Pancreas (tissue), 10 donors: ENCODE measurements around the gene AMBN. TPM values are rescaled to one million over a fixed set of nuclear protein-coding genes. Genes with fewer than 3 reads are reported as not detected.
"Not testable (repeated sequence)": the region's sequence is repeated elsewhere in the genome, so short reads cannot be mapped to it uniquely, and the experiment has no call there.

ENCODE experiments used
- ATAC-seq, 4 donors: fragments of 200-7000 bp; cut with Tn5 transposase; one replicate each; pipeline versions ENCODE4 v1.8.0 to v1.9.1; 2020; ENCODE audit warnings: mild to moderate bottlenecking in 4 of 4, moderate library complexity in 4 of 4
- DNase-seq, 6 donors: peaks; one replicate each; pipeline ENCODE4 v3.0.0-alpha.2; 2020
- FAIRE-seq: peaks from 2 replicates; lab custom pipeline; 2012; peaks lifted over from hg19 to GRCh38; lab: Jason Lieb, UNC
- H3K27ac ChIP-seq, 4 donors: fragments of 200-600 bp; sonication (generic); 1 replicate in 3 of 4; 2 replicates in 1 of 4; pipeline versions ENCODE4 v1.5.0 to v1.8.0; 2020
- H3K27me3 ChIP-seq, 4 donors: fragments of 200-600 bp; one replicate each; pipeline ENCODE4 v1.8.0; 2021
- H3K36me3 ChIP-seq, 3 donors: fragments of 200-600 bp; sonication (generic) in 1 of 3; one replicate each; pipeline versions ENCODE4 v1.5.0 to v1.8.0; 2020 to 2021
- H3K4me1 ChIP-seq, 3 donors: fragments of 200-600 bp; one replicate each; pipeline ENCODE4 v1.8.0; 2021
- H3K4me3 ChIP-seq, 4 donors: fragments of 200-600 bp; sonication (generic) in 2 of 4; one replicate each; pipeline versions ENCODE4 v1.5.0 to v1.8.0; 2020 to 2021
- H3K9me3 ChIP-seq, 4 donors: fragments of 200-600 bp; one replicate each; pipeline ENCODE4 v1.8.0; 2021
- CTCF ChIP-seq, 4 donors: fragments of 200-600 bp; sonication (generic) in 3 of 4; IDR thresholded peaks; one replicate each; pipeline versions ENCODE4 v1.5.0 to v1.8.0; 2021; ENCODE audit warnings: antibody characterized with exemption in 4 of 4
- WGBS, 2 donors: extraction: QIAGEN DNeasy Blood & Tissue Kit; methylation state at CpG; one replicate each; pipeline ENCODE4 v1.1.7; 2013; 5-methylcytosine and 5-hydroxymethylcytosine counted together
- intact Hi-C, 3 donors: fragments of 100-400 bp; cut with DNase I; formaldehyde crosslinking; loops; one replicate each; pipeline versions ENCODE4 v1.11.1 to v1.14.2; 2022
- polyA plus RNA-seq, 2 donors: library from polyadenylated mRNA; stranded (reverse); fragments of 200-250 nt; gene quantifications; one replicate each; pipeline ENCODE4 v1.2.3, GENCODE V29; 2013
- total RNA-seq, 6 donors: library from RNA; stranded (reverse); fragmentation: NEBNext Ultra II Directional in 4 of 6; extraction: Animal tissue kit (Norgen Biotek cat#: 25700) in 4 of 6; gene quantifications; one replicate each; pipeline versions ENCODE4 v1.2.1 to v1.2.4, GENCODE V29; 2021 to 2023
- donor health status: healthy with polysubstance abuse.
- donor health status: DM: no; HTN: no; CAD: no; lungs with moderate emphysema.
- donor health status: DM: no; HTN: no; CAD: no.
- donor health status: control.
- donor health status: control.
- donor health status: Bipolar disorder and iron deficiency.
- donor health status: DM: yes; HTN: yes; CAD: no.
- donor health status: DM: no; HTN: no; CAD: no.
- donor health status: DM: no; HTN: no; CAD: no.
- donor health status: DM: yes; HTN: yes; CAD: no.

Gene AMBN
- total and polyA plus RNA-seq, 8 donors = 0.05 TPM; not detected in 7

GRCh38 chr4:70632028-70632427, 40.0 kb downstream of the AMBN start:
- DNase-seq = no peak
- H3K4me1 ChIP-seq = peaks cover 0 to 5% (median 4%) of the 10 kb centered on the region in 3 donors
- no peak overlapping the region for H3K4me3 ChIP-seq
- H3K27me3 ChIP-seq = no peaks in the 10 kb centered on the region
- no peaks in the 10 kb centered on the region for H3K36me3 ChIP-seq
- ATAC-seq = peak in 2 of 4 donors; percentile 15 to 29
- no peak for TF ChIP-seq CTCF (IDR thresholded peaks at IDR 0.05)
- WGBS, 2 donors = 59 to 76% methylated on average over 1 of the region's 1 CpG
- no peak overlapping the region for H3K27ac ChIP-seq
- H3K9me3 ChIP-seq = no peaks in the 10 kb centered on the region
- no peak for FAIRE-seq
- intact Hi-C loops = no loop called here

GRCh38 chr4:70634482-70634881, 42.4 kb downstream of the AMBN start:
- ATAC-seq (peak in 1 of 4 donors; percentile 34), DNase-seq (no peak)
- WGBS, 2 donors = 53 to 54% methylated on average over 5 of the region's 5 CpGs

GRCh38 chr4:70637239-70637913, 45.3 kb downstream of the AMBN start:
- no peaks in the 10 kb centered on the region for H3K36me3 ChIP-seq
- WGBS, 2 donors = 8 to 9% methylated on average over 8 of the region's 8 CpGs
- intact Hi-C loops = no loop called here
- peak in 1 of 6 donors; percentile 6 for DNase-seq
- H3K9me3 ChIP-seq = no peaks in the 10 kb centered on the region
- no peak for TF ChIP-seq CTCF (IDR thresholded peaks at IDR 0.05)
- ATAC-seq = peak; percentile 77 to 95 (median 94)
- peak overlapping the region in 3 of 4 donors; percentile 4 to 58 (median 50) for H3K27ac ChIP-seq
- H3K4me1 ChIP-seq = peaks cover 0 to 8% (median 7%) of the 10 kb centered on the region in 3 donors
- peak overlapping the region in 2 of 4 donors; percentile 26 to 38 for H3K4me3 ChIP-seq
- no peaks in the 10 kb centered on the region for H3K27me3 ChIP-seq
- no peak for FAIRE-seq

More at GRCh38 chr4:70634482-70634881, 42.4 kb downstream of the AMBN start:
- Histone ChIP-seq H3K36me3 (no peaks in the 10 kb centered on the region), H3K27ac (no peak overlapping the region), H3K27me3 (no peaks in the 10 kb centered on the region), H3K4me3 (no peak overlapping the region), H3K4me1 (peaks cover 0 to 8% (median 7%) of the 10 kb centered on the region in 3 donors), H3K9me3 (no peaks in the 10 kb centered on the region)
- TF ChIP-seq CTCF (IDR thresholded peaks at IDR 0.05) = no peak
- intact Hi-C loops = no loop called here
- FAIRE-seq = no peak

GRCh38 chr4:70640192-70640591, 48.1 kb downstream of the AMBN start:
- Histone ChIP-seq H3K36me3 (no peaks in the 10 kb centered on the region), H3K4me1 (peaks cover 0 to 8% (median 7%) of the 10 kb centered on the region in 3 donors), H3K27ac (no peak overlapping the region), H3K4me3 (no peak overlapping the region), H3K27me3 (no peaks in the 10 kb centered on the region), H3K9me3 (no peaks in the 10 kb centered on the region)
- ATAC-seq = no peak
- no peak for FAIRE-seq
- 90 to 91% methylated on average over 2 of the region's 2 CpGs for WGBS, 2 donors
- DNase-seq = no peak
- TF ChIP-seq CTCF (IDR thresholded peaks at IDR 0.05) = no peak
- intact Hi-C loops = loop anchor here in 1 of 3 donors (10.0 kb wide), 1 partner anchor 365 kb away; no protein-coding TSS in a partner anchor

- H3K27ac ChIP-seq, H3K4me3 ChIP-seq, H3K27me3 ChIP-seq, intact Hi-C loops, H3K4me1 ChIP-seq, DNase-seq, FAIRE-seq, H3K9me3 ChIP-seq, ATAC-seq, H3K36me3 ChIP-seq: not testable (repeated sequence)
- 67 to 80% methylated on average over 4 of the region's 4 CpGs for WGBS, 2 donors
Measured at GRCh38 chr4:70650741-70651140, 58.7 kb downstream of the AMBN start.
